Measurements from ENCODE around the gene SMARCC1.

Gene SMARCC1

GRCh38 chr3:47634996-47635395 is 146.7 kb downstream of the SMARCC1 start:
- no peak for DNase-seq (ENCODE audit: low read depth in 2 of 2)

- DNase-seq (ENCODE audit: low read depth in 2 of 2) = no peak
Observed at GRCh38 chr3:47630810-47631209, 150.9 kb downstream of the SMARCC1 start.

- no peak for DNase-seq (ENCODE audit: low read depth in 2 of 2)
Observed at GRCh38 chr3:47629770-47630169, 151.9 kb downstream of the SMARCC1 start.

GRCh38 chr3:47628426-47628825 is 153.3 kb downstream of the SMARCC1 start:
- no peak for DNase-seq (ENCODE audit: low read depth in 2 of 2)

- DNase-seq (ENCODE audit: low read depth in 2 of 2) = no peak
Observed at GRCh38 chr3:47622671-47623461, 158.8 kb downstream of the SMARCC1 start.

- DNase-seq (ENCODE audit: low read depth in 2 of 2) = no peak
Observed at GRCh38 chr3:47617086-47618010, 164.3 kb downstream of the SMARCC1 start.

- DNase-seq (ENCODE audit: low read depth in 2 of 2) = no peak
Observed at GRCh38 chr3:47614788-47615187, 166.9 kb downstream of the SMARCC1 start.

GRCh38 chr3:47613722-47614121 is 168.0 kb downstream of the SMARCC1 start:
- DNase-seq (ENCODE audit: low read depth in 2 of 2) = no peak

GRCh38 chr3:47612879-47613278 is 168.8 kb downstream of the SMARCC1 start:
- DNase-seq (ENCODE audit: low read depth in 2 of 2) = no peak

- DNase-seq (ENCODE audit: low read depth in 2 of 2) = no peak
Observed at GRCh38 chr3:47612178-47612577, 169.5 kb downstream of the SMARCC1 start.

- no peak for DNase-seq (ENCODE audit: low read depth in 2 of 2)
Observed at GRCh38 chr3:47611576-47611975, 170.1 kb downstream of the SMARCC1 start.

- no peak for DNase-seq (ENCODE audit: low read depth in 2 of 2)
Observed at GRCh38 chr3:47610583-47610982, 171.1 kb downstream of the SMARCC1 start.

- DNase-seq (ENCODE audit: low read depth in 2 of 2) = no peak
Observed at GRCh38 chr3:47607335-47607734, 174.4 kb downstream of the SMARCC1 start.

- DNase-seq (ENCODE audit: low read depth in 2 of 2) = no peak
Observed at GRCh38 chr3:47606165-47606564, 175.5 kb downstream of the SMARCC1 start.

GRCh38 chr3:47605652-47606051 is 176.0 kb downstream of the SMARCC1 start:
- no peak for DNase-seq (ENCODE audit: low read depth in 2 of 2)

GRCh38 chr3:47604145-47604544 is 177.5 kb downstream of the SMARCC1 start:
- DNase-seq (ENCODE audit: low read depth in 2 of 2) = no peak

GRCh38 chr3:47603332-47603731 is 178.4 kb downstream of the SMARCC1 start:
- DNase-seq (ENCODE audit: low read depth in 2 of 2) = no peak

GRCh38 chr3:47601281-47601680 is 180.4 kb downstream of the SMARCC1 start:
- no peak for DNase-seq (ENCODE audit: low read depth in 2 of 2)

GRCh38 chr3:47594792-47595191 is 186.9 kb downstream of the SMARCC1 start:
- DNase-seq (ENCODE audit: low read depth in 2 of 2) = no peak

GRCh38 chr3:47592066-47592795 is 189.5 kb downstream of the SMARCC1 start:
- DNase-seq (ENCODE audit: low read depth in 2 of 2) = no peak

- DNase-seq (ENCODE audit: low read depth in 2 of 2) = no peak
Observed at GRCh38 chr3:47590216-47590615, 191.5 kb downstream of the SMARCC1 start.

- no peak for DNase-seq (ENCODE audit: low read depth in 2 of 2)
Observed at GRCh38 chr3:47588587-47588986, 193.1 kb downstream of the SMARCC1 start.
